ENCODE data around the gene PCNX4. TPM values are rescaled to one million over a fixed set of nuclear protein-coding genes. Genes with fewer than 3 reads are reported as not detected.

Gene PCNX4
- polyA plus RNA-seq, 3 donors, result 7.2 to 16.8 (median 10.0) TPM

- no peak overlapping the region for H3K27ac ChIP-seq (ENCODE audit: low read depth, low read length)
- WGBS, 3 donors, result 80 to 87% (median 84%) methylated on average over 4 of the region's 4 CpGs
Observed at GRCh38 chr14:60215520-60216420, 124.0 kb downstream of the PCNX4 start.

GRCh38 chr14:60217713-60218112 is 126.0 kb downstream of the PCNX4 start:
- H3K27ac ChIP-seq (ENCODE audit: low read depth, low read length), result no peak overlapping the region
- WGBS, 3 donors, result 39 to 77% (median 67%) methylated on average over 3 of the region's 3 CpGs

Other genes with a start within 250 kb of the PCNX4 start
- 10 to 100 TPM in 1 of 3 donors, 1 to 10 TPM in 2; 3.6 to 50.3 (median 6.2) TPM for gene RTN1, start 221.1 kb upstream of the PCNX4 start, polyA plus RNA-seq
- gene LRRC9, start 171.8 kb upstream of the PCNX4 start, polyA plus RNA-seq, result under 1 TPM in 2 of 3 donors, not detected in 1; 0.09 to 0.18 TPM
- 10 to 100 TPM; 32.3 to 53.9 (median 36.9) TPM for gene DHRS7, start 73.5 kb downstream of the PCNX4 start, polyA plus RNA-seq
- gene PPM1A, start 157.3 kb downstream of the PCNX4 start, polyA plus RNA-seq, result 10 to 100 TPM; 12.7 to 27.4 (median 22.9) TPM